ENCODE measurements around the gene AQR.
"Not testable (repeated sequence)": the region's sequence is repeated elsewhere in the genome, so short reads cannot be mapped to it uniquely, and the experiment has no call there.

AQR gene

GRCh38 chr15:34969340-34970097 lies at the start of gene AQR:
AQR (minus strand) TSS chr15:34969742; CDS start chr15:34969613, 129 bp downstream.
- DNase-seq (ENCODE audit: low read depth), result peak; percentile 98

DNA sequence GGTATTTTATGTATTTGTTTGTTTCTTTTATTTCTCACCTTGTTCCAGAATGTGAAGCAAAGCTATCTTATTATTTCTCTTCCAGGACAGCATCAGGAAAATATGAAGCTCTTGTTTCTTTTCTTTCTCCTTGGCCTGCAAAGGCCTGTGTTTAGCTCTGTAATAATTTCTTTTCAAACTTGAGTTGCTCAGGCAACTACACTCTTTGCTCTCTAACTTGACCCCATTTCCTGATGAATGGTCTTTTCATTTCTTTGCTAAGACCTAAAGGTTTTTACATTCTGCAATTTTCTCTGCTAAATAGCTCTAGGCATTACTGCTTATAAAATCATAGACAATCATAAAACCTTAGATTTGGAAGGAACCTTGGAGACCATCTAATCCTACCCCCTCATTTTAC lies 44.7 kb upstream of the AQR start:
- DNase-seq (ENCODE audit: low read depth), result no peak

- peak; percentile 55 for DNase-seq (ENCODE audit: low read depth)
These were observed 43.8 kb upstream of the AQR start for GRCh38 chr15:35013370-35013769.

- no peak for DNase-seq (ENCODE audit: low read depth)
These were observed 37.9 kb upstream of the AQR start for GRCh38 chr15:35007397-35007796.

DNA sequence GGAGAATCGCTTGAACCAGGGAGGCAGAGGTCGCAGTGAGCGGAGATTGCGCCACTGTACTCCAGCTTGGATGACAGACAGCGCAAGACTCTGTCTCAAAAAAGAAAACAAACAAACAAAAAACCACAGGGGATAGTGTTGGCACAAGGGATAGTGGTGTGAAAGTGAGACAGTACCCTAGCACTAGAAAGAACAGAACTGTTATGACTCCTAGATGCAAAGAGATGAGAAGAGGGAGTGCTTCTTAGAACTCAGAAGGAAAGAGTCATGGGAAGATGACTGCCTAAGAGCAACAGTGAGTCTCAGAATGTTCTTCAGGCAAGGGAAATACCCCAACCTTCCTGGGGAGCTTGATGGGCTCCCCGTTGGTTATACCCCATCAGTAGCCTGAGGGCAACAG lies 36.4 kb upstream of the AQR start:
- no peak for DNase-seq (ENCODE audit: low read depth)

DNA sequence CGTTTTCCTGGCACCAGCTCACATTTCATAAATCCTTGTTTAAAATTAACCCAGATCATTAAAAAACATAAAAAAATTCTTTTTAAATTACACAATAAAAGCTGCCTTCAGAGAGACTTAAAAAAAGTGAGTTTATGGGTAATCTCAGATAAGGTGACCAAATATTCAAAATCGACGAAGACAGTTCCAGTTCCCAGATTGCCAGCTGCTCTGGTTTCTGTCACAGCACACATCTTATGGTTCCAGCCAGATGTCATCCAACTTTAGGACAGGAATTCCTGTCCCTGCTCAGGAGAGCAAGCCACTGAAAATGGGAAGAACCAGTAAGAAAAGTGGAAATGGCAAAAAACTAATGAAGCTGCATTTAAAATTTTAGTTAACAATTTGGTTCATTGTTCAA lies 34.4 kb upstream of the AQR start:
- DNase-seq (ENCODE audit: low read depth), result no peak

GRCh38 chr15:35000511-35000910 lies 31.0 kb upstream of the AQR start:
- DNase-seq (ENCODE audit: low read depth), result peak; percentile 88

GRCh38 chr15:34999906-35000305 lies 30.4 kb upstream of the AQR start:
- DNase-seq (ENCODE audit: low read depth), result no peak

- no peak for DNase-seq (ENCODE audit: low read depth)
These were observed 25.4 kb upstream of the AQR start for GRCh38 chr15:34994925-34995324.

DNA sequence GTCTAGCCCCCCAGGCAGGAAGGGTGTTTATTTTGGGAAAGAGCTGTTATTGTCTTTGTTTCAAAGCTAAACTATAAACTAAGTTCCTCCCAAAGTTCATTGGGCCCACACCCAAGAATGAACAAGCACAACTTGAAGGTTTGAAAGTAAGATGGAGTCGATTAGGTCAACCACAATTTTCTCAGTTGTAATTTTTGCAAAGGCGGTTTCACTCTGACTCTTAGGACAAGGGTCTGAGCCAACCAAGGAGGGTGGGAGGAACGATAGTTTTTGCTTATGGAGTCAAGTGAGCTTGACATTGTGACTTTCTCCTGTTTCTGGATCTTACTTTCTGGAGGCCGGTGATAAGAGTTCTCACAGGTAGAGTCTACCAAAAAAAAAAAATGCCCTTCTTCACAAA lies 24.3 kb upstream of the AQR start:
- DNase-seq (ENCODE audit: low read depth), result no peak

- no peak for DNase-seq (ENCODE audit: low read depth)
These were observed 23.9 kb upstream of the AQR start for GRCh38 chr15:34993412-34993811.

- peak; percentile 68 for DNase-seq (ENCODE audit: low read depth)
These were observed 18.7 kb upstream of the AQR start, which contains the start of gene ZNF770 for GRCh38 chr15:34988027-34988902. ZNF770 (minus strand) TSS chr15:34988287; CDS start chr15:34983434, 4,853 bp downstream.

DNA sequence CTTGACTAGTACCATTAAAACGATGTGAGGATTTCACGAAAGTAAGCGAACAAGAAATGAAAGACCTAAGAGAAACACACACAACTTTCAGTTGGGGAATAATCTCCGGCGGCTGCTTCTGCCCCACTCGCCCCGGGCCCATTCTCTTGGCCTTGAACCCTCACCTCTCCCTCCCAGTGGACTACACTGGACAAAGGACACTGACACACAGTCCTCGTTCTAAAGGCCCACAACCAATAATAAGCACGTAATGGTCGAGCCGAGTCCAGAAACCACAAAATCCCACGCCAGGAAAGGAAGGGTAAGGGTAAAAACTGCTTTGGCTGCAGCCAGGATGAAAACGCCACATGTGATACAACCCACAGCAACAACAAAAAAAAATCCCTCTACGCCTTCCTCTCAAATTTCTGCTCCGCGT lies 18.1 kb upstream of the AQR start:
- peak; percentile 42 for DNase-seq (ENCODE audit: low read depth)

GRCh38 chr15:34986771-34987480 lies 17.4 kb upstream of the AQR start:
- no peak for DNase-seq (ENCODE audit: low read depth)

- no peak for DNase-seq (ENCODE audit: low read depth)
These were observed 16.8 kb upstream of the AQR start for GRCh38 chr15:34986326-34986725.

DNA sequence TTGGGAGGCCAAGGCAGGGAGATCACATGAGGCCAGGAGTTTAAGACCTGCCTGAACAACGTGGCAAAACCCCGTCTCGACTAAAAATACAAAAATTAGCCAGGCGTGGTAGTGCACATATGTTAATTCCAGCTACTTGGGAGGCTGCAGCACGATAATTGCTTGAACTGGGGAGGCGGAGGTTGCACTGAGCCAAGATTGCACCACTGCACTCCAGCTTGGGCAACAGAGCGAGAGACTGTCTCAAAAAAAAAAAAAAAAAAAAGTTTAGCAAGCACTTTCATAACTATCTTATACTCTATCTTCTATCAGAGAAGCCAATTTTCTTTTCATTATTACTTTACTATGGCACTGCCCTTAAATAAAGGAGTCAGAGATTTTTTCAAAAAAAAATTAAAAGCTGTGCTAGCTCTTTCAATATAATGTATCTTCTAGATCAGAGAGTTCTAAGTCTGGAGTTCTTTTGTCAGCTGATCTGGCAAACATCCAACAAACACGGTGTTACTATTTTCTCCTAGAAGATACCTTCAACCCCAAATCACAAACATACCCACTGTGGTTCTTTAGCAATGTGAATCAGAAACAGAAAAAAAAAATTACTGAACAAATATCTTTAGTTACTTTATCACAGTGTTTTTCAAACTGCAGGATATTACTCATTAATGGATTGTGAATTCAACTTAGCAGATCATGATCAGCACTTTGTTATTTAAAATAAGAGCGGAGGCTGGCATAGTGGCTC lies 15.5 kb upstream of the AQR start:
- peak; percentile 79 for DNase-seq (ENCODE audit: low read depth)

DNA sequence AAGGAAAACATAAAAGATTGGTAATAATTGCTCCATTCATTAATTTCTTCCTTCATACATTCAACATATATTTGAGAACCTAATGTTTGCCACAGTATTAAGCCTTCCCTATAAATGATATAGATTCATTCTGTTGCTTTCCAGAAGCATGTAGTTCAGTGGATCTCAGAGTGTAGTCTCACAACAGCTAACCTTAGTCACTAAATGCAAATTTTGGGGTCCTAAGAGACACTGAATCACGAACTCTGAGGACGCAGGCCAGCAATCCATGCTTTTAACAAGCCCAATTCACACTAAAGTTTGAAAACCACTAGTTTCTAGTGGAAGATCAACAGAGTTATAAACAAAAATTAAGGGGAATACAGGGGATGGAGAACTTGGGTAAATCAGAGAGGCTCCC lies 7.2 kb upstream of the AQR start:
- no peak for DNase-seq (ENCODE audit: low read depth)

DNA sequence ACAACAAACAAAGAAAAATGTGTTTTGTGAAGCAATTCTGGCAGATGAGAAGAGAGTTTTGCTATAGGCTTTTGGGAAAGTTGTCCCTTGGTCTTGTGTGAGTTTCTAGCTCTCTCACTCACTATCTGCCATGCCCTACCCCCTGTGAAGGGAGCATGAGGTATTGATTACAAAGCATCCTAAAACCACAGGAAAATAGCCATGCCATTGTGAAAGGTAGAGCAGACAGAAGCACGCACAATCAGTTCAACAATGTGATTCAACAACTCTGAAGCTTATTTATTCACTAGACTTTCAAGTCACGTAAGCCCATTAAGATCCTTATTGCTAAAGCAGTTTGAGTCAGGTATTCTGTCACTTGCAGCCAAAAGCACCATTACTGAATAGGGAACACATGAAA lies 6.5 kb upstream of the AQR start:
- DNase-seq (ENCODE audit: low read depth), result no peak

GRCh38 chr15:34973512-34973911 lies 4.0 kb upstream of the AQR start:
- DNase-seq (ENCODE audit: low read depth), result no peak

- DNase-seq (ENCODE audit: low read depth), result not testable (repeated sequence)
These were observed 629 bp upstream of the AQR start for GRCh38 chr15:34970098-34970643.

DNA sequence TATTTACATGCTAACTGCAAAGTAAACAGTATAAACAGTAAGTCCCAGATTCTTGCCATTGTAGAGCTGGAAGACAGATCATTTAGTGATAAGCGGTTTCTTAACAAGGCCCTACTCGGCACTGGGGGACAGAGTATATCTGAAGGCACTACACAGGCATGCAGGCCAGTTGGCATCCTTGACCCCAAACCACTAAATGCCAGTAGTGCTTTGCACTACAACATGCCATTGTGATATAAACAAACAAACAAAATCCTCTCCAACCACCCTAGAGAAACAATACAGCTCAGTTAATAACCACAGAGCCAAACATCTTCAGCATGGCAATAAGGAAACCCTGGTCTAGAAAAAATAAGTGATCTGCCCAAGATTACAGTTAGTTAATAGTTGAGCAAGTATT lies 5.3 kb downstream of the AQR start:
- DNase-seq (ENCODE audit: low read depth), result no peak

DNA sequence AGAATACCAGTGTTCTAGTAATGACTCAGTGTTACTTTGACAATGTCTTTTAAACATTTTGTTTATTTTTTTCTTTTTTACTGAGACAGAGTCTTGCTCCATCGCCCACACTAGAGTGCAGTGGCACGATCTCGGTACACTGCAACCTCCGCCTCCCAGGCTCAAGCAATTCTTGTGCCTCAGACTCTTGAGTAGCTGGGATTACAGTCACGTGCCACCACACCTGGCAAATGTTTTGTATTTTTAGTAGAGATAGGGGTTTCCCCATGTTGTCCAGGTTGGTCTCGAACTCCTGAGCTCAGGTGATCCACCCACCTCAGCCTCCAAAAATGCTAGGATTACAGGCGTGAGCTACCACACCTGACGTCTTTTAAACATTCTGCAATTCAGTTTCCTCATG lies 15.7 kb downstream of the AQR start:
- DNase-seq (ENCODE audit: low read depth), result no peak
